Keratinocyte (primary cell): ENCODE data around the gene MTMR3. TPM values are rescaled to one million over a fixed set of nuclear protein-coding genes. Genes with fewer than 3 reads are reported as not detected.

Experiments
- DNase-seq: peaks from one replicate; pipeline ENCODE4 v3.0.0-alpha.2; 2011; ENCODE audit warnings: low read depth, missing footprints, low spot score
- FAIRE-seq: peaks from 2 replicates; lab custom pipeline; 2011; peaks lifted over from hg19 to GRCh38; lab: Jason Lieb, UNC
- H2AFZ ChIP-seq: 2 replicates; pipeline ENCODE4 v1.6.0; 2012; ENCODE audit warnings: low read length, control low read depth, inconsistent platforms; ENCODE audit not compliant: control insufficient read depth
- H3K27ac ChIP-seq: 2 replicates; pipeline ENCODE4 v1.5.1; 2011; ENCODE audit warnings: low read length; ENCODE audit not compliant: control insufficient read depth, insufficient read depth
- H3K27me3 ChIP-seq: 3 replicates; pipeline ENCODE4 v1.6.0; 2011; ENCODE audit warnings: low read length; ENCODE audit not compliant: control insufficient read depth, insufficient read depth; ENCODE audit errors: extremely low read depth
- H3K36me3 ChIP-seq, 2 experiments: 2 replicates in 1 of 2; 3 replicates in 1 of 2; pipeline ENCODE4 v1.5.1; 2011; ENCODE audit warnings: low read length in 2 of 2, mild to moderate bottlenecking in 1 of 2; ENCODE audit not compliant: control insufficient read depth in 2 of 2, insufficient read depth in 2 of 2; ENCODE audit errors: extremely low read depth in 1 of 2
- H3K4me1 ChIP-seq: 3 replicates; pipeline ENCODE4 v1.5.1; 2011; ENCODE audit warnings: low read length; ENCODE audit not compliant: control insufficient read depth, insufficient read depth; ENCODE audit errors: extremely low read depth
- H3K4me2 ChIP-seq: 3 replicates; pipeline ENCODE4 v1.6.0; 2011; ENCODE audit warnings: low read depth, low read length; ENCODE audit not compliant: control insufficient read depth, insufficient read depth; ENCODE audit errors: extremely low read depth
- H3K4me3 ChIP-seq, 3 experiments: fragments of 200-600 bp in 1 of 3; sonication (generic) in 1 of 3; 2 replicates in 2 of 3; 3 replicates in 1 of 3; pipeline ENCODE4 v1.5.1; 2011 to 2016; ENCODE audit warnings: low read length in 3 of 3, mild to moderate bottlenecking in 3 of 3, control low read depth in 2 of 3, inconsistent platforms in 1 of 3, low read depth in 1 of 3, mixed read lengths in 1 of 3, mixed run types in 1 of 3, moderate library complexity in 1 of 3; ENCODE audit not compliant: control insufficient read depth in 2 of 3, insufficient read depth in 2 of 3; ENCODE audit errors: extremely low read depth in 1 of 3
- H3K79me2 ChIP-seq: 2 replicates; pipeline ENCODE4 v1.6.0; 2012; ENCODE audit warnings: low read length; ENCODE audit not compliant: control insufficient read depth, insufficient read depth
- H3K9ac ChIP-seq: 3 replicates; pipeline ENCODE4 v1.6.0; 2011; ENCODE audit warnings: low read length; ENCODE audit not compliant: control insufficient read depth, insufficient read depth; ENCODE audit errors: extremely low read depth
- H3K9me1 ChIP-seq: 3 replicates; pipeline ENCODE4 v1.6.0; 2011; ENCODE audit warnings: low read length; ENCODE audit not compliant: control insufficient read depth, insufficient read depth; ENCODE audit errors: extremely low read depth
- H3K9me3 ChIP-seq: 2 replicates; pipeline ENCODE4 v1.5.1; 2012; ENCODE audit warnings: low read depth, low read length; ENCODE audit not compliant: control insufficient read depth
- H4K20me1 ChIP-seq: 3 replicates; pipeline ENCODE4 v1.6.0; 2011; ENCODE audit warnings: low read length; ENCODE audit not compliant: control insufficient read depth, insufficient read depth; ENCODE audit errors: extremely low read depth
- CTCF ChIP-seq, 3 experiments: IDR thresholded peaks in 1 of 3; conservative IDR thresholded peaks in 1 of 3; optimal IDR thresholded peaks in 1 of 3; 2 replicates in 2 of 3; 3 replicates in 1 of 3; pipeline versions ENCODE3 to v1.5.1; 2011; ENCODE audit warnings: low read length in 3 of 3, mild to moderate bottlenecking in 3 of 3, moderate library complexity in 2 of 3, control low read depth in 1 of 3, inconsistent platforms in 1 of 3; ENCODE audit not compliant: insufficient read depth in 2 of 3; ENCODE audit errors: extremely low read depth in 1 of 3
- EZH2 ChIP-seq: IDR thresholded peaks from one replicate; pipeline ENCODE4 v1.6.1; 2012; ENCODE audit warnings: inconsistent platforms, mild to moderate bottlenecking, low read length, moderate library complexity
- dilution Hi-C: fragments of 300-500 bp; cut with MboI; formaldehyde crosslinking; loops from one replicate; pipeline ENCODE4 v1.7.0; 2020; ENCODE audit warnings: low sequenced_read_pairs; ENCODE audit not compliant: extremely low pct_ligation_motif_present
- polyA plus RNA-seq, 5 experiments: library from polyadenylated mRNA; depleted of rRNA in 3 of 5; stranded (reverse) in 3 of 5; stranded (forward) in 1 of 5; unstranded in 1 of 5; fragments of >200 nt; gene quantifications; 1 replicate in 1 of 5; 2 replicates in 3 of 5; 3 replicates in 1 of 5; pipeline versions ENCODE4 v1.2.1 to v1.2.3, GENCODE V29; 2011 to 2012; ENCODE audit warnings: missing spikeins in 2 of 5, low read depth in 1 of 5, low replicate concordance in 1 of 5

The MTMR3 gene
- polyA plus RNA-seq, 1 donor (not counting 4 experiments of a cell fraction or from before 2014, with no cell fraction given) = 16.5 TPM

GRCh38 chr22:30031764-30032455 lies 148.9 kb downstream of the MTMR3 start:
- H3K79me2 ChIP-seq = no peaks in the 10 kb centered on the region
- H4K20me1 ChIP-seq = no peaks in the 10 kb centered on the region
- no peaks in the 10 kb centered on the region for H3K9me3 ChIP-seq
- TF ChIP-seq EZH2 (no peak), CTCF (optimal IDR thresholded peaks at IDR 0.05 in 1 of 3, IDR thresholded peaks at IDR 0.05 in 1 of 3, conservative IDR thresholded peaks at IDR 0.05 in 1 of 3; ENCODE audit: extremely low read depth in 1 of 3, insufficient read depth in 2 of 3, low read length in 3 of 3) (no peak)
- H3K9ac ChIP-seq = no peak overlapping the region
- H3K9me1 ChIP-seq = no peaks in the 10 kb centered on the region
- H3K27me3 ChIP-seq = no peaks in the 10 kb centered on the region
- no peak overlapping the region for H3K4me3 ChIP-seq
- FAIRE-seq (no peak), DNase-seq (no peak)
- peaks cover 8% of the 10 kb centered on the region for H3K4me1 ChIP-seq
- no peak overlapping the region for H3K4me2 ChIP-seq
- H2AFZ ChIP-seq = no peak overlapping the region
- dilution Hi-C loops = no loop called here
- H3K27ac ChIP-seq = no peak overlapping the region
- H3K36me3 ChIP-seq = peaks cover 10 to 13% of the 10 kb centered on the region in 2 experiments

DNA sequence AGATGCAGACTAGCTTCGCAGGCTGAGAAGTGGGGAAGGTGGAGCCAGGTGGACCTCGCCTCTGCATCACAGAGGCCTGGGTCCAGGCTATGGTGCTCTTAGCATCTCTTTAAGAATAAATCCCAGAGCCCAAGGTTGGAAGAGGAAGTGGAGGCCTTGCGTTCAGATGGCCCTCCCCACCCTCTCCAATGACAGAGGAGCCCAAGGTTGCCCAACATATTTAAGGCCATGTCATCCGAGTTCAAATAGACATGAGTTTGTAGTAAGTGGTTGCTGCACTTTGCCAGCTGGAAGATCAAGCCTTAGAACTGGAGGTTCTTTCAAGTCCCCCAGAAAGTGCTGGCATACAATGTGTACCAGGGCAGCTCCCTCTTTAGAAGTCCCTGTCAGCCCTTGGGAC lies 150.2 kb downstream of the MTMR3 start:
- Histone ChIP-seq H4K20me1 (no peaks in the 10 kb centered on the region), H3K9ac (no peak overlapping the region), H3K27me3 (no peaks in the 10 kb centered on the region), H3K9me3 (no peaks in the 10 kb centered on the region), H3K79me2 (no peaks in the 10 kb centered on the region), H2AFZ (no peak overlapping the region), H3K27ac (no peak overlapping the region), H3K36me3 (peaks cover 6 to 8% of the 10 kb centered on the region in 2 experiments), H3K4me1 (peaks cover 8% of the 10 kb centered on the region), H3K9me1 (no peaks in the 10 kb centered on the region), H3K4me3 (no peak overlapping the region), H3K4me2 (no peak overlapping the region)
- FAIRE-seq = no peak
- dilution Hi-C loops = no loop called here
- TF ChIP-seq EZH2 (no peak), CTCF (optimal IDR thresholded peaks at IDR 0.05 in 1 of 3, IDR thresholded peaks at IDR 0.05 in 1 of 3, conservative IDR thresholded peaks at IDR 0.05 in 1 of 3; ENCODE audit: extremely low read depth in 1 of 3, insufficient read depth in 2 of 3, low read length in 3 of 3) (no peak)
- DNase-seq = no peak
